ENCODE measurements around the gene HOXD8.

- TF ChIP-seq CTCF (IDR thresholded peaks at IDR 0.05; ENCODE audit: insufficient read depth, low read length, poor library complexity, severe bottlenecking) (no peak), EZH2phosphoT487 (conservative IDR thresholded peaks at IDR 0.05; ENCODE audit: low read length) (no peak)
Measured at GRCh38 chr2:176163672-176164056, 34.2 kb downstream of the HOXD8 start.
